Measurements from ENCODE around the gene SLC9A4.

Gene SLC9A4

DNA sequence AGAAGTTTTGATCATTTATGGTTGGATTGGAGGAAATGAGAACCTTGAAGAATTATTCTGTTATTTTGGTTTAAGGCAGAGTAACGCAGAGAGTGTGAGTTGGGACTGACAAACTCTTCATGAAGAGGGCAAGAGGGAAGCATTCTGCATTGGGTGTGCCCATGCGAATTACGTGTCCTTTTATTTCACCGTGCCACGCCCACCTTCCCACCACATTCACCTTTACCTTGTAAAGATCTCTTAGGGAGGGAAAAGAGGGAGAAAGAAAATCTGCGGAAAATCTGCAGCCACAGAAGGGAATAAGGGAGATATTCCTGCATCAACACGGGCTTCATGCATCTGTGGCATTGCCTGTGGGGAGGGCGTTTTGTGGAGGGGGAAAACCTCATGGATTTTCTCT, 31.8 kb downstream of the SLC9A4 start:
- Histone ChIP-seq H3K9me3 (ENCODE audit: control insufficient read depth, insufficient read depth, low read depth, low read length) (peaks cover 5% of the 10 kb centered on the region), H3K27me3 (ENCODE audit: control insufficient read depth, insufficient read depth, low read length) (no peaks in the 10 kb centered on the region), H3K27ac (ENCODE audit: low read depth, low read length) (no peak overlapping the region), H3K4me3 (ENCODE audit: low read depth, low read length) (no peak overlapping the region), H3K9ac (ENCODE audit: low read length) (no peak overlapping the region), H3K4me1 (ENCODE audit: control insufficient read depth, insufficient read depth, low read length) (no peaks in the 10 kb centered on the region), H3K36me3 (ENCODE audit: control insufficient read depth, insufficient read depth, low read length) (no peaks in the 10 kb centered on the region)

DNA sequence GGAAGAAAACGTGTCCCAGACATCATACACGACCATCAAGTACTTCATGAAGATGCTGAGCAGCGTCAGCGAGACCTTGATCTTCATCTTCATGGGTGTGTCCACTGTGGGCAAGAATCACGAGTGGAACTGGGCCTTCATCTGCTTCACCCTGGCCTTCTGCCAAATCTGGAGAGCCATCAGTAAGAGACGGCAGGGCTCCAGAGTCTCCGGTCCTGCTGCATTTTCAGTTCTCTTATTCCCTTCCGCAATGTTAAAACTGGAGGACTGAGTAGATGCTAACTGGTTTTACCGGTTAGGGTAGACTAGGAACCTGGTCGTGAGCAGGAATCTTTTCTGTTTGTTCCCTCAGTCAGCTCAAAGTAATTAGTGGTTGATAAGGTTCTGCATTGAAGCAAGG, 32.3 kb downstream of the SLC9A4 start:
- no peaks in the 10 kb centered on the region for H3K36me3 ChIP-seq (ENCODE audit: control insufficient read depth, insufficient read depth, low read length)
- H3K4me3 ChIP-seq (ENCODE audit: low read depth, low read length): no peak overlapping the region
- no peak overlapping the region for H3K27ac ChIP-seq (ENCODE audit: low read depth, low read length)
- H3K9ac ChIP-seq (ENCODE audit: low read length): no peak overlapping the region
- no peaks in the 10 kb centered on the region for H3K27me3 ChIP-seq (ENCODE audit: control insufficient read depth, insufficient read depth, low read length)
- no peaks in the 10 kb centered on the region for H3K4me1 ChIP-seq (ENCODE audit: control insufficient read depth, insufficient read depth, low read length)
- H3K9me3 ChIP-seq (ENCODE audit: control insufficient read depth, insufficient read depth, low read depth, low read length): peaks cover 5% of the 10 kb centered on the region

DNA sequence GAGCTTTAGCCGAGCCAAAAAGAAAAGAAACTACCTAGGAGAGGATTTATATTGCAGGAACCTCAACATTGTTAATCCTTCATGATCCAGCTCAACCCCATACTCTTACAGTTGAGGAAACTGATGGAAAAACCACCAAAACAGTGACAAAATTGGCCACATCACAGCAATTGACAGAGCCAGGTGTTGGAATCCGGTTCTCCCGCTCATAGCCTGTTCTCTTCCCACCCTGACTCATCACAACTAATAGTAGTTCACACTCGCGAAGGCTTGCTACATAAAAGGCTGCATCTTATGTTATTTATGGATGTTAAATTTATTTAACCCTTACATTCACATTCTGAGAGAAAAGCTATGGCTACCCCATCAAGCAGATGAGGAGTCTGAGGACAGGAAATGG, 33.7 kb downstream of the SLC9A4 start:
- Histone ChIP-seq H3K27me3 (ENCODE audit: control insufficient read depth, insufficient read depth, low read length) (no peaks in the 10 kb centered on the region), H3K9ac (ENCODE audit: low read length) (no peak overlapping the region), H3K9me3 (ENCODE audit: control insufficient read depth, insufficient read depth, low read depth, low read length) (peaks cover 5% of the 10 kb centered on the region), H3K4me3 (ENCODE audit: low read depth, low read length) (no peak overlapping the region), H3K36me3 (ENCODE audit: control insufficient read depth, insufficient read depth, low read length) (no peaks in the 10 kb centered on the region), H3K27ac (ENCODE audit: low read depth, low read length) (no peak overlapping the region), H3K4me1 (ENCODE audit: control insufficient read depth, insufficient read depth, low read length) (no peaks in the 10 kb centered on the region)

DNA sequence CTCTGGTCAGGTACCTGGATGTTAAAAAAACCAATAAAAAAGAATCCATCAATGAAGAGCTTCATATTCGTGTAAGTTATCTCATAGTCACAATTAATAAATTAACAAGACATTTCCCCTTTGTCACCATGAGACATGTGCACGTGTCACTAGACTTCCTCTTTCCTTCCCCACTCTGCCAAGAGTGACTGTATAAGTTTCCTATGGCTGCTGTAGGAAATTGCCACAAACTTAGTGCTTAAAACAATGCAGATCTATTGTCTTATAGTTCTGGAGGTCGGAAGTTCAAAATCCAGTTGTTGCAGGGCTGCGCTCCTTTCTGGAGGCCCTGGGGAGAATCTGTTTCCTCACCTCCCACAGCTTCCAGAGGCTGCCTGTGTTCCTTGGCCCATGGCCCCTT, 35.8 kb downstream of the SLC9A4 start:
- Histone ChIP-seq H3K27me3 (ENCODE audit: control insufficient read depth, insufficient read depth, low read length) (no peaks in the 10 kb centered on the region), H3K27ac (ENCODE audit: low read depth, low read length) (no peak overlapping the region), H3K4me1 (ENCODE audit: control insufficient read depth, insufficient read depth, low read length) (peaks cover 8% of the 10 kb centered on the region), H3K9ac (ENCODE audit: low read length) (no peak overlapping the region), H3K36me3 (ENCODE audit: control insufficient read depth, insufficient read depth, low read length) (no peaks in the 10 kb centered on the region), H3K9me3 (ENCODE audit: control insufficient read depth, insufficient read depth, low read depth, low read length) (peaks cover 5% of the 10 kb centered on the region), H3K4me3 (ENCODE audit: low read depth, low read length) (no peak overlapping the region)

DNA sequence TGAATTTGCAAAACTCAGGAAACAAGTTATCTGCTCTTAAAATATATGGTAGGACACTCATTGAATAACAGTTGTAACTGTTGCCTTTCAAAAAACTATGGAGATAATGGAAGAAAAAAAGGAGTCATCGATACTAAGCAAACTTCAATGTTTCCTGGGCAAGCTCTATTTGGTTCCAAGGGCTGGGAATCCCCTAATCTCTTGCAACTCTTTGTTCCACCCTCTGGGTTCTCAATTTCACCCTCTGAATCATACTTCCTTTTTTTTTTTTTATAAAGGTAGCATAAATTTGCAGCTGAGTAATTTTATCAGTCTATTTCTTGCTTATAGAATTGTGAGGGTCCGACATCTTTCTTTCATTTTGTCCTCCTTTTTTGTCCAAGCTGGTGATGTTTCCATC, 36.7 kb downstream of the SLC9A4 start:
- Histone ChIP-seq H3K9me3 (ENCODE audit: control insufficient read depth, insufficient read depth, low read depth, low read length) (peaks cover 5% of the 10 kb centered on the region), H3K36me3 (ENCODE audit: control insufficient read depth, insufficient read depth, low read length) (no peaks in the 10 kb centered on the region), H3K4me3 (ENCODE audit: low read depth, low read length) (no peak overlapping the region), H3K27ac (ENCODE audit: low read depth, low read length) (no peak overlapping the region), H3K9ac (ENCODE audit: low read length) (no peak overlapping the region), H3K27me3 (ENCODE audit: control insufficient read depth, insufficient read depth, low read length) (no peaks in the 10 kb centered on the region), H3K4me1 (ENCODE audit: control insufficient read depth, insufficient read depth, low read length) (peaks cover 15% of the 10 kb centered on the region)

DNA sequence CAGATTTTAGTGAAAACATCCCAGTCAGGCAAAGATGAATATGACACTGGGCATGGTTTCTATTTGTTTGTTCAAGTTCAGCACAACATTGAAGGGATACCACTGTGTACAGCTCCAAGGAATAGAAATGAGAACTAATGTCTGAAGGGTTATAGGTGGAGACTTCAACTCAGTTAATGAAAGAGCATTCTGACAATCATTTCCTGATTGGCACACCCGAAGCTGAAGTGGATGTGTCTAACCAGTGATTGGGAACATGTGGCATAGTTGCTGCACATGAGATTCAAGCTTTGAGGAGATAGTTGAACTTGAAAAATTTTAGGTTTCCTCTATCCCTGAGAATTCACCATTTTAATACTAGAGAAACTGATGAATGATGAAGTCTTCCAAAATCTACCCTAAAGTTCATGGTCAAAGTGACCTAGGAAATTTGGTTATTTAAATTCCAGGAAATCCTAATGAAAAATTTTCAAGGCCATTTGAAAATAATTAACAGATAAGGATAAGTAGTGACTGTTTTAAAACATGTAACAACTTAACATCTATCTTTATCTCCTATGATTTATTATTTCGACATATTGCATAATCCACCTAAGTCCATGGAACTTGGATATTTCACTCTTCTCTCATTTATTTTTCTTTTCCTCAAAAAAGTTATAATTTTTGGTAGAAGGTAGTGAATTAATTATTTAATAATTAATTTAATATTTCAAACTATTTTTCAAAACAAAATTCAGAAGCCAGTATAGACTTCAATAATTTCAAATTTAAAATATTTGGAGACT, 38.0 kb downstream of the SLC9A4 start:
- H3K9ac ChIP-seq (ENCODE audit: low read length): no peak overlapping the region
- peaks cover 5% of the 10 kb centered on the region for H3K9me3 ChIP-seq (ENCODE audit: control insufficient read depth, insufficient read depth, low read depth, low read length)
- H3K36me3 ChIP-seq (ENCODE audit: control insufficient read depth, insufficient read depth, low read length): no peaks in the 10 kb centered on the region
- no peak overlapping the region for H3K27ac ChIP-seq (ENCODE audit: low read depth, low read length)
- no peaks in the 10 kb centered on the region for H3K27me3 ChIP-seq (ENCODE audit: control insufficient read depth, insufficient read depth, low read length)
- H3K4me3 ChIP-seq (ENCODE audit: low read depth, low read length): no peak overlapping the region
- peaks cover 15% of the 10 kb centered on the region for H3K4me1 ChIP-seq (ENCODE audit: control insufficient read depth, insufficient read depth, low read length)

DNA sequence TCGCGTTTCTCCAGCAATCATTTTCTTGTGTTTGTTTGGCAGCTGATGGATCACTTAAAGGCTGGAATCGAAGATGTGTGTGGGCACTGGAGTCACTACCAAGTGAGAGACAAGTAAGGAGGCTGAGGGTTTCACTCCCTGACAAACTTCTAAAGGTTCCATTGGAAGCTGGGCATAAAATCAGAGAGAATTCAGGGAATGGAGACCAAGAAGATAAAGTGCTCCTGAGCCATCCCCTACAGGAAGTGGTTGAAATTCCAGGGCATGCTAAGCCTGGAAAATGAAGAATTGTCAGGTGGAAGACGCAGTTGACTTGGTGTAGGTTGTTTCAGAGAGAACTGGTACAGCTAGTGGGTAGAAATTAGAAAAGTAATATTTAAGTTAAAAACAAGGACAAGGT, 39.1 kb downstream of the SLC9A4 start:
- H3K9me3 ChIP-seq (ENCODE audit: control insufficient read depth, insufficient read depth, low read depth, low read length): peaks cover 5% of the 10 kb centered on the region
- H3K4me3 ChIP-seq (ENCODE audit: low read depth, low read length): no peak overlapping the region
- H3K4me1 ChIP-seq (ENCODE audit: control insufficient read depth, insufficient read depth, low read length): peaks cover 15% of the 10 kb centered on the region
- H3K36me3 ChIP-seq (ENCODE audit: control insufficient read depth, insufficient read depth, low read length): no peaks in the 10 kb centered on the region
- no peak overlapping the region for H3K9ac ChIP-seq (ENCODE audit: low read length)
- no peak overlapping the region for H3K27ac ChIP-seq (ENCODE audit: low read depth, low read length)
- no peaks in the 10 kb centered on the region for H3K27me3 ChIP-seq (ENCODE audit: control insufficient read depth, insufficient read depth, low read length)

DNA sequence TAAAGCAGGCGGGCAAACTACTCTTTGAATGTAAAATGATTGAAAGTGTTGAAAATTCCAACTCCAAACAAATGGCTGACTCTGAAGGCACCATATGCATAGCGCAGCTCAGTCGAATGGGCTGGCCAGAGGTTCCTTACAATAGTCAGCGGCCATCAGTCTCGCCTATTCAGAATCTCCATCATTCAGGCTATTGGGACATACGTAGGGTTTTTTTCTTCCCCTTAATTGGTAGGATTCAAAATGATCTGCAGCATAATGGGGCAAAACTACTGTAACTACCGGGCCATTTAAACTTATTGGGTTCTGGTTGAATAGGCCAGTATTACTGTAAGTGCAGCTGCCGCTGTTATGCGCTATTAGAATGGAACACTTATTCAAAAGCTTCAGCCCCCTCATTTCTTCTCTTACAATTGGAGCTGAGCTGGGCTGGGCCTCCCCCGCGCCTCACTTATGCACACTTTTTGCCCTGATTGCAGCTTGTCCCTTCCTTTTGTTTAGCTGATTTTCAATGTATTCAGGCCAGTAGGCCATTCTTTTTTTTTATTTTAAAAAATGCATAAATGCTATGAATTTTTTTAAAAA, 40.4 kb downstream of the SLC9A4 start:
- H3K4me3 ChIP-seq (ENCODE audit: low read depth, low read length): no peak overlapping the region; the same call in 1 of the 2 replicates
- H3K9ac ChIP-seq (ENCODE audit: low read length): no peak overlapping the region
- H3K27me3 ChIP-seq (ENCODE audit: control insufficient read depth, insufficient read depth, low read length): no peaks in the 10 kb centered on the region
- H3K9me3 ChIP-seq (ENCODE audit: control insufficient read depth, insufficient read depth, low read depth, low read length): peaks cover 5% of the 10 kb centered on the region
- H3K36me3 ChIP-seq (ENCODE audit: control insufficient read depth, insufficient read depth, low read length): no peaks in the 10 kb centered on the region
- peaks cover 15% of the 10 kb centered on the region for H3K4me1 ChIP-seq (ENCODE audit: control insufficient read depth, insufficient read depth, low read length)
- H3K27ac ChIP-seq (ENCODE audit: low read depth, low read length): peak overlapping the region; percentile 58; the same call in 1 of the 2 replicates

DNA sequence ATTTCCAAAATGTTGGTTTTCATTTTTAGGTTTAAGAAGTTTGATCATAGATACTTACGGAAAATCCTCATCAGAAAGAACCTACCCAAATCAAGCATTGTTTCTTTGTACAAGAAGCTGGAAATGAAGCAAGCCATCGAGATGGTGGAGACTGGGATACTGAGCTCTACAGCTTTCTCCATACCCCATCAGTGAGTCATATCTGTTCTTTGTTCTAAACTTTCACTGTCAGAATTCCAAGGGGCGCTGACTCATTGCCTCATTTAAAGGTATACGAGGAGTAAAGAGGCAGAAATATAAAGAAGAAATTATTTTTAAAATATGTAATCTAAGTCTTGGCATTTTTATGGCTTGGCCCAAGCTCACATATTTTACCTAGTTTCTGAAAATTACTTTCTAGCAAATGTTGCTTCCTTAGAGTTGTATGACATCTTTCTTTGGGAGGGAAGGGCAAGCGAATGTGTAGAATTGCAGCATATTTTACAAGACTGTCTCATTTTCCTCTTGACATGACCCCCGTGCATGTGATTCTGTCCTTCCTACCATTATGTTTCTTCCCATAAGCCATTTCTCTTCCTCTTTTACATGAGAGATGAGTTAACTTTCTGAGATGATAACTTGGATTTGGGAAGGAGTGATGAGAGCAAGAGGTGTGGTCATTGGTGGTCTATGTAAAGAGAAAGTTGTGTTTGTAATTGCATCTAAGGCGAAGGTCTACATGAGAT, 41.2 kb downstream of the SLC9A4 start:
- H3K4me1 ChIP-seq (ENCODE audit: control insufficient read depth, insufficient read depth, low read length): peaks cover 15% of the 10 kb centered on the region
- no peaks in the 10 kb centered on the region for H3K27me3 ChIP-seq (ENCODE audit: control insufficient read depth, insufficient read depth, low read length)
- H3K4me3 ChIP-seq (ENCODE audit: low read depth, low read length): no peak overlapping the region; the same call in 1 of the 2 replicates
- peaks cover 1% of the 10 kb centered on the region; the same call in 1 of the 2 replicates for H3K9me3 ChIP-seq (ENCODE audit: control insufficient read depth, insufficient read depth, low read depth, low read length)
- H3K27ac ChIP-seq (ENCODE audit: low read depth, low read length): peak overlapping the region; percentile 58; the same call in 1 of the 2 replicates
- H3K9ac ChIP-seq (ENCODE audit: low read length): peak overlapping the region; percentile 50
- no peaks in the 10 kb centered on the region for H3K36me3 ChIP-seq (ENCODE audit: control insufficient read depth, insufficient read depth, low read length)

DNA sequence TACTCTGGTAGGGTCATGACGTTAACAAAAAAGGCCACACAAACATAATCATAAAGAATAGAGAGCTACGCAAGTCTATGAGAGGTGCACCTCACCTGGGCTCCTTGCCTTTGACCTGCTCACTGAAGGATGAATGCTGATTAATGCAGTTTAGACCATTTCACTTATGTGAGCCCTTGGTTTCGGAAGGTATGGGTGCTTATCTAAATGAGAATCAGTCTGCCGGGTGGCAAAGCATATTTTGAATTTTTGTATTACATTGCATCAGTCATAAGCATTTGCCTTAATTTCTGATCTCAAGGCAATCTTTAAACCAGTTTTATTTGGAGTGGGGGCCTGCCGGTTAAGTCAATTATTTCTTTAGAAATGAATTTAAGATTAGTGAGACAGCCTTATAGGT, 42.8 kb downstream of the SLC9A4 start:
- H3K36me3 ChIP-seq (ENCODE audit: control insufficient read depth, insufficient read depth, low read length): no peaks in the 10 kb centered on the region
- H3K4me1 ChIP-seq (ENCODE audit: control insufficient read depth, insufficient read depth, low read length): peaks cover 15% of the 10 kb centered on the region
- H3K27ac ChIP-seq (ENCODE audit: low read depth, low read length): no peak overlapping the region
- H3K4me3 ChIP-seq (ENCODE audit: low read depth, low read length): no peak overlapping the region
- no peaks in the 10 kb centered on the region for H3K27me3 ChIP-seq (ENCODE audit: control insufficient read depth, insufficient read depth, low read length)
- H3K9me3 ChIP-seq (ENCODE audit: control insufficient read depth, insufficient read depth, low read depth, low read length): no peaks in the 10 kb centered on the region
- no peak overlapping the region for H3K9ac ChIP-seq (ENCODE audit: low read length)

DNA sequence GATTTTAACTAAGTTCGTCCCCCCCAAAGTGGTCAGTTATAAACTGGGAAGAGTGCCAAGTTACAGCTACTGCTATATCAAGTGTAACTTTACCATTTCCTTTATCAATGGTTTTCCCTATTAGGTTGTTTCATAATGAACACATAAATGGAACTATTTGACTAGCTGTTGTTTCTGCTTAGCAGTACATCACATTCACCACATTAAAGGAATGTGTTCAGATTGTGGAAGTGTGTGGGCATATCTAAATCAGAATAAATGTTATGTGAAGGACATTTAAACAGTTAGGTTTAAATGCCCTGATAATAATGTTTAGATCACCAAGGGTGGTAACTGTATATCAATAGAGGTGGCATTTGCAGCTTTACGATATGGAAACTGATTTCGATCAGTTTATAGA, 45.1 kb downstream of the SLC9A4 start:
- no peaks in the 10 kb centered on the region for H3K9me3 ChIP-seq (ENCODE audit: control insufficient read depth, insufficient read depth, low read depth, low read length)
- no peaks in the 10 kb centered on the region for H3K27me3 ChIP-seq (ENCODE audit: control insufficient read depth, insufficient read depth, low read length)
- no peaks in the 10 kb centered on the region for H3K36me3 ChIP-seq (ENCODE audit: control insufficient read depth, insufficient read depth, low read length)
- H3K4me1 ChIP-seq (ENCODE audit: control insufficient read depth, insufficient read depth, low read length): peaks cover 15% of the 10 kb centered on the region
- H3K27ac ChIP-seq (ENCODE audit: low read depth, low read length): no peak overlapping the region
- H3K9ac ChIP-seq (ENCODE audit: low read length): no peak overlapping the region
- H3K4me3 ChIP-seq (ENCODE audit: low read depth, low read length): no peak overlapping the region

Measured in HUES6 (cell line).